GM23338 (cell line): ENCODE data around the gene JAK2. TPM values are rescaled to one million over a fixed set of nuclear protein-coding genes. Genes with fewer than 3 reads are reported as not detected.

Experiments used
- ATAC-seq: fragments of 200-7000 bp; cut with Tn5 transposase; 3 replicates; pipeline ENCODE4 v1.9.1; 2020
- DNase-seq: peaks from one replicate; pipeline ENCODE4 v3.0.0-alpha.2; 2015; ENCODE audit warnings: low spot score
- H2AFZ ChIP-seq: fragments of 200-600 bp; sonication (generic); 2 replicates; pipeline ENCODE4 v1.8.0; 2016; ENCODE audit warnings: antibody characterized with exemption, mild to moderate bottlenecking, moderate library complexity
- H3F3A ChIP-seq: fragments of 200-600 bp; sonication (generic); replicated peaks from 2 replicates; pipeline ENCODE4 v1.8.0; 2017; ENCODE audit warnings: antibody characterized with exemption, mixed run types, low read depth
- H3K27ac ChIP-seq: fragments of 200-600 bp; sonication (generic); 2 replicates; pipeline ENCODE4 v1.6.1; 2016; ENCODE audit warnings: low read depth
- H3K27me3 ChIP-seq: fragments of 200-600 bp; sonication (generic); 2 replicates; pipeline ENCODE4 v1.8.0; 2016; ENCODE audit warnings: mild to moderate bottlenecking, mixed run types, moderate library complexity; ENCODE audit not compliant: insufficient read depth
- H3K36me3 ChIP-seq: fragments of 200-600 bp; sonication (generic); 2 replicates; pipeline ENCODE4 v1.8.0; 2016; ENCODE audit warnings: mild to moderate bottlenecking; ENCODE audit not compliant: insufficient read depth
- H3K4me1 ChIP-seq: fragments of 200-600 bp; sonication (generic); 2 replicates; pipeline ENCODE4 v1.8.0; 2016; ENCODE audit warnings: mild to moderate bottlenecking, moderate library complexity; ENCODE audit not compliant: insufficient read depth
- H3K4me2 ChIP-seq: fragments of 200-600 bp; sonication (generic); 2 replicates; pipeline ENCODE4 v1.7.1; 2017; ENCODE audit warnings: mixed run types
- H3K4me3 ChIP-seq: fragments of 200-600 bp; sonication (generic); 2 replicates; pipeline ENCODE4 v1.6.1; 2016; ENCODE audit warnings: mixed run types
- H3K79me2 ChIP-seq: fragments of 200-600 bp; sonication (generic); replicated peaks from 2 replicates; pipeline ENCODE4 v1.8.0; 2017; ENCODE audit warnings: mild to moderate bottlenecking; ENCODE audit not compliant: insufficient read depth
- H3K9me2 ChIP-seq: fragments of 200-600 bp; sonication (generic); 2 replicates; pipeline ENCODE4 v1.8.0; 2017; ENCODE audit not compliant: insufficient read depth
- H4K20me1 ChIP-seq: fragments of 200-600 bp; sonication (generic); replicated peaks from 2 replicates; pipeline ENCODE4 v1.8.0; 2017; ENCODE audit warnings: mild to moderate bottlenecking; ENCODE audit not compliant: insufficient read depth
- H3K27ac Mint-ChIP-seq: 2 replicates; pipeline ENCODE4 v1.8.0; 2020; ENCODE audit warnings: inconsistent platforms, mild to moderate bottlenecking, moderate library complexity, mixed read lengths
- H3K27me3 Mint-ChIP-seq: 3 replicates; pipeline ENCODE4 v1.8.0; 2022; ENCODE audit warnings: low read depth, mild to moderate bottlenecking, moderate library complexity, mixed read lengths, inconsistent platforms; ENCODE audit not compliant: insufficient read depth, poor library complexity
- H3K36me3 Mint-ChIP-seq: 3 replicates; pipeline ENCODE4 v1.8.0; 2021; ENCODE audit warnings: low read depth, mild to moderate bottlenecking, inconsistent platforms, moderate library complexity, mixed read lengths
- H3K4me1 Mint-ChIP-seq: 3 replicates; pipeline ENCODE4 v1.8.0; 2020; ENCODE audit warnings: mild to moderate bottlenecking, inconsistent platforms, mixed read lengths
- H3K4me3 Mint-ChIP-seq: 3 replicates; pipeline ENCODE4 v1.8.0; 2021; ENCODE audit warnings: moderate library complexity, mild to moderate bottlenecking, inconsistent platforms, mixed read lengths
- H3K9me3 Mint-ChIP-seq: 3 replicates; pipeline ENCODE4 v1.8.0; 2020; ENCODE audit warnings: moderate library complexity, mild to moderate bottlenecking, inconsistent platforms, mixed read lengths
- CREB1 ChIP-seq: fragments of 250-450 bp; sonication (Bioruptor Pico); IDR thresholded peaks from 2 replicates; pipeline ENCODE4 v1.5.0; 2020; ENCODE audit warnings: low read depth, mild to moderate bottlenecking, moderate library complexity
- EZH2 ChIP-seq: fragments of 200-600 bp; sonication (generic); IDR thresholded peaks from one replicate; pipeline ENCODE4 v1.8.0; 2017; ENCODE audit warnings: antibody characterized with exemption, mild to moderate bottlenecking, low read depth; ENCODE audit not compliant: unreplicated experiment
- EZH2phosphoT487 ChIP-seq: fragments of 200-600 bp; sonication (generic); IDR thresholded peaks from one replicate; pipeline ENCODE4 v1.8.1; 2018; ENCODE audit warnings: antibody characterized with exemption; ENCODE audit not compliant: unreplicated experiment
- JUNB ChIP-seq: IDR thresholded peaks from one replicate; pipeline ENCODE4 v1.6.1; 2016; ENCODE audit warnings: antibody characterized with exemption; ENCODE audit not compliant: unreplicated experiment
- NANOG ChIP-seq: IDR thresholded peaks from 2 replicates; pipeline ENCODE4 v1.6.1; 2016; ENCODE audit warnings: antibody characterized with exemption, borderline replicate concordance
- POLR2AphosphoS5 ChIP-seq: IDR thresholded peaks from 2 replicates; pipeline ENCODE4 v1.6.1; 2016; ENCODE audit warnings: antibody characterized with exemption, low read depth
- STAT1 ChIP-seq: IDR thresholded peaks from one replicate; pipeline ENCODE4 v1.6.1; 2016; ENCODE audit warnings: antibody characterized with exemption; ENCODE audit not compliant: unreplicated experiment
- ZNF114 ChIP-seq: fragments of 250-450 bp; sonication (Bioruptor Pico); IDR thresholded peaks from 2 replicates; pipeline ENCODE4 v1.5.0; 2020; ENCODE audit warnings: mild to moderate bottlenecking, moderate library complexity
- ZNF331 ChIP-seq: fragments of 250-450 bp; sonication (Bioruptor Pico); IDR thresholded peaks from 2 replicates; pipeline ENCODE4 v1.5.0; 2020; ENCODE audit warnings: low read depth, mild to moderate bottlenecking, moderate library complexity
- polyA plus RNA-seq: library from polyadenylated mRNA; unstranded; fragments of >200 nt; fragmentation: Nextera tagmentation; extraction: Ambion mirVana; gene quantifications from 2 replicates; pipeline ENCODE4 v1.2.1, GENCODE V29; 2016
- total RNA-seq: library from RNA; depleted of rRNA; stranded (reverse); fragments of >200 nt; shearing (Covaris generic); gene quantifications from 2 replicates; pipeline ENCODE4 v1.2.3, GENCODE V29; 2014
- TF ChIP-seq, protein P1 (sequence below): IDR thresholded peaks from 2 replicates; pipeline ENCODE4 v1.6.1; 2016; ENCODE audit warnings: antibody characterized with exemption
- TF ChIP-seq, protein P2 (sequence below): IDR thresholded peaks from one replicate; pipeline ENCODE4 v1.6.1; 2018; ENCODE audit warnings: antibody characterized with exemption; ENCODE audit not compliant: unreplicated experiment
- TF ChIP-seq, protein P3 (sequence below): fragments of 250-450 bp; sonication (Bioruptor Pico); IDR thresholded peaks from 2 replicates; pipeline ENCODE4 v1.5.0; 2020; ENCODE audit warnings: mild to moderate bottlenecking, moderate library complexity
- TF ChIP-seq, protein P4 (sequence below), 2 experiments: fragments of 200-600 bp in 1 of 2; sonication (generic) in 1 of 2; conservative IDR thresholded peaks; 2 replicates each; pipeline versions ENCODE4 v1.5.1 to v1.6.1; 2016 to 2017; ENCODE audit warnings: antibody characterized with exemption in 2 of 2, low read depth in 2 of 2, mild to moderate bottlenecking in 2 of 2, moderate library complexity in 1 of 2

The JAK2 gene
- total and polyA plus RNA-seq, 2 experiments from 2014 or later, result 1.1 to 3.0 TPM

DNA sequence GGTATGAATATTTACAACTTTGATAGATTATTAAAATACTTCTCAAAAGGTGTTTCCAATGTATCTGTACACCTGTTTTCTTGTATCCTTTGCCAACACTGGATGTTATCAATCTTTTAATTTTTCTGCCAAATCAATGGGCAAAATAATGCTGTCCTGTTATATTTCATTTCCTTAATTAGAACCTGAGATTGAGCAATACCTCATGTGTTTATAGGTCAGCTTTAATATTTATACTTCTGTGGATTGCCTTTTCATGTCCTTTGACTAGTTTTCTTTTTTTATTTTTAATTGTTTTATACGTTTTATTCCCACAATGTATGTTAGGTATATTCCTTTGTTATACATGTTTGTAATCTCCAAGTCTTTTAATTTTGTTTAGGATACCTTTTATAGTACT lies 77.6 kb downstream of the JAK2 start:
- no peaks in the 10 kb centered on the region for H3K27me3 ChIP-seq
- H4K20me1 ChIP-seq, result no peaks in the 10 kb centered on the region
- Mint-ChIP-seq H3K36me3 (no peaks in the 10 kb centered on the region), H3K4me3 (no peak overlapping the region), H3K27ac (no peak overlapping the region), H3K27me3 (no peaks in the 10 kb centered on the region), H3K9me3 (no peaks in the 10 kb centered on the region), H3K4me1 (no peaks in the 10 kb centered on the region)
- no peak overlapping the region for H3K4me3 ChIP-seq
- no peaks in the 10 kb centered on the region for H3K79me2 ChIP-seq
- ATAC-seq (no peak), DNase-seq (no peak)
- H3K27ac ChIP-seq, result no peak overlapping the region
- TF ChIP-seq STAT1 (no peak), ZNF331 (CRISPR knock-in tag) (no peak), EZH2 (no peak), EZH2phosphoT487 (no peak), JUNB (no peak), CREB1 (no peak), POLR2AphosphoS5 (no peak), ZNF114 (CRISPR knock-in tag) (no peak), NANOG (no peak)
- TF ChIP-seq, protein P1, sequence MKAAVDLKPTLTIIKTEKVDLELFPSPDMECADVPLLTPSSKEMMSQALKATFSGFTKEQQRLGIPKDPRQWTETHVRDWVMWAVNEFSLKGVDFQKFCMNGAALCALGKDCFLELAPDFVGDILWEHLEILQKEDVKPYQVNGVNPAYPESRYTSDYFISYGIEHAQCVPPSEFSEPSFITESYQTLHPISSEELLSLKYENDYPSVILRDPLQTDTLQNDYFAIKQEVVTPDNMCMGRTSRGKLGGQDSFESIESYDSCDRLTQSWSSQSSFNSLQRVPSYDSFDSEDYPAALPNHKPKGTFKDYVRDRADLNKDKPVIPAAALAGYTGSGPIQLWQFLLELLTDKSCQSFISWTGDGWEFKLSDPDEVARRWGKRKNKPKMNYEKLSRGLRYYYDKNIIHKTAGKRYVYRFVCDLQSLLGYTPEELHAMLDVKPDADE, result no peak
- TF ChIP-seq, protein P2, sequence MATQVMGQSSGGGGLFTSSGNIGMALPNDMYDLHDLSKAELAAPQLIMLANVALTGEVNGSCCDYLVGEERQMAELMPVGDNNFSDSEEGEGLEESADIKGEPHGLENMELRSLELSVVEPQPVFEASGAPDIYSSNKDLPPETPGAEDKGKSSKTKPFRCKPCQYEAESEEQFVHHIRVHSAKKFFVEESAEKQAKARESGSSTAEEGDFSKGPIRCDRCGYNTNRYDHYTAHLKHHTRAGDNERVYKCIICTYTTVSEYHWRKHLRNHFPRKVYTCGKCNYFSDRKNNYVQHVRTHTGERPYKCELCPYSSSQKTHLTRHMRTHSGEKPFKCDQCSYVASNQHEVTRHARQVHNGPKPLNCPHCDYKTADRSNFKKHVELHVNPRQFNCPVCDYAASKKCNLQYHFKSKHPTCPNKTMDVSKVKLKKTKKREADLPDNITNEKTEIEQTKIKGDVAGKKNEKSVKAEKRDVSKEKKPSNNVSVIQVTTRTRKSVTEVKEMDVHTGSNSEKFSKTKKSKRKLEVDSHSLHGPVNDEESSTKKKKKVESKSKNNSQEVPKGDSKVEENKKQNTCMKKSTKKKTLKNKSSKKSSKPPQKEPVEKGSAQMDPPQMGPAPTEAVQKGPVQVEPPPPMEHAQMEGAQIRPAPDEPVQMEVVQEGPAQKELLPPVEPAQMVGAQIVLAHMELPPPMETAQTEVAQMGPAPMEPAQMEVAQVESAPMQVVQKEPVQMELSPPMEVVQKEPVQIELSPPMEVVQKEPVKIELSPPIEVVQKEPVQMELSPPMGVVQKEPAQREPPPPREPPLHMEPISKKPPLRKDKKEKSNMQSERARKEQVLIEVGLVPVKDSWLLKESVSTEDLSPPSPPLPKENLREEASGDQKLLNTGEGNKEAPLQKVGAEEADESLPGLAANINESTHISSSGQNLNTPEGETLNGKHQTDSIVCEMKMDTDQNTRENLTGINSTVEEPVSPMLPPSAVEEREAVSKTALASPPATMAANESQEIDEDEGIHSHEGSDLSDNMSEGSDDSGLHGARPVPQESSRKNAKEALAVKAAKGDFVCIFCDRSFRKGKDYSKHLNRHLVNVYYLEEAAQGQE, result no peak
- TF ChIP-seq, protein P3, sequence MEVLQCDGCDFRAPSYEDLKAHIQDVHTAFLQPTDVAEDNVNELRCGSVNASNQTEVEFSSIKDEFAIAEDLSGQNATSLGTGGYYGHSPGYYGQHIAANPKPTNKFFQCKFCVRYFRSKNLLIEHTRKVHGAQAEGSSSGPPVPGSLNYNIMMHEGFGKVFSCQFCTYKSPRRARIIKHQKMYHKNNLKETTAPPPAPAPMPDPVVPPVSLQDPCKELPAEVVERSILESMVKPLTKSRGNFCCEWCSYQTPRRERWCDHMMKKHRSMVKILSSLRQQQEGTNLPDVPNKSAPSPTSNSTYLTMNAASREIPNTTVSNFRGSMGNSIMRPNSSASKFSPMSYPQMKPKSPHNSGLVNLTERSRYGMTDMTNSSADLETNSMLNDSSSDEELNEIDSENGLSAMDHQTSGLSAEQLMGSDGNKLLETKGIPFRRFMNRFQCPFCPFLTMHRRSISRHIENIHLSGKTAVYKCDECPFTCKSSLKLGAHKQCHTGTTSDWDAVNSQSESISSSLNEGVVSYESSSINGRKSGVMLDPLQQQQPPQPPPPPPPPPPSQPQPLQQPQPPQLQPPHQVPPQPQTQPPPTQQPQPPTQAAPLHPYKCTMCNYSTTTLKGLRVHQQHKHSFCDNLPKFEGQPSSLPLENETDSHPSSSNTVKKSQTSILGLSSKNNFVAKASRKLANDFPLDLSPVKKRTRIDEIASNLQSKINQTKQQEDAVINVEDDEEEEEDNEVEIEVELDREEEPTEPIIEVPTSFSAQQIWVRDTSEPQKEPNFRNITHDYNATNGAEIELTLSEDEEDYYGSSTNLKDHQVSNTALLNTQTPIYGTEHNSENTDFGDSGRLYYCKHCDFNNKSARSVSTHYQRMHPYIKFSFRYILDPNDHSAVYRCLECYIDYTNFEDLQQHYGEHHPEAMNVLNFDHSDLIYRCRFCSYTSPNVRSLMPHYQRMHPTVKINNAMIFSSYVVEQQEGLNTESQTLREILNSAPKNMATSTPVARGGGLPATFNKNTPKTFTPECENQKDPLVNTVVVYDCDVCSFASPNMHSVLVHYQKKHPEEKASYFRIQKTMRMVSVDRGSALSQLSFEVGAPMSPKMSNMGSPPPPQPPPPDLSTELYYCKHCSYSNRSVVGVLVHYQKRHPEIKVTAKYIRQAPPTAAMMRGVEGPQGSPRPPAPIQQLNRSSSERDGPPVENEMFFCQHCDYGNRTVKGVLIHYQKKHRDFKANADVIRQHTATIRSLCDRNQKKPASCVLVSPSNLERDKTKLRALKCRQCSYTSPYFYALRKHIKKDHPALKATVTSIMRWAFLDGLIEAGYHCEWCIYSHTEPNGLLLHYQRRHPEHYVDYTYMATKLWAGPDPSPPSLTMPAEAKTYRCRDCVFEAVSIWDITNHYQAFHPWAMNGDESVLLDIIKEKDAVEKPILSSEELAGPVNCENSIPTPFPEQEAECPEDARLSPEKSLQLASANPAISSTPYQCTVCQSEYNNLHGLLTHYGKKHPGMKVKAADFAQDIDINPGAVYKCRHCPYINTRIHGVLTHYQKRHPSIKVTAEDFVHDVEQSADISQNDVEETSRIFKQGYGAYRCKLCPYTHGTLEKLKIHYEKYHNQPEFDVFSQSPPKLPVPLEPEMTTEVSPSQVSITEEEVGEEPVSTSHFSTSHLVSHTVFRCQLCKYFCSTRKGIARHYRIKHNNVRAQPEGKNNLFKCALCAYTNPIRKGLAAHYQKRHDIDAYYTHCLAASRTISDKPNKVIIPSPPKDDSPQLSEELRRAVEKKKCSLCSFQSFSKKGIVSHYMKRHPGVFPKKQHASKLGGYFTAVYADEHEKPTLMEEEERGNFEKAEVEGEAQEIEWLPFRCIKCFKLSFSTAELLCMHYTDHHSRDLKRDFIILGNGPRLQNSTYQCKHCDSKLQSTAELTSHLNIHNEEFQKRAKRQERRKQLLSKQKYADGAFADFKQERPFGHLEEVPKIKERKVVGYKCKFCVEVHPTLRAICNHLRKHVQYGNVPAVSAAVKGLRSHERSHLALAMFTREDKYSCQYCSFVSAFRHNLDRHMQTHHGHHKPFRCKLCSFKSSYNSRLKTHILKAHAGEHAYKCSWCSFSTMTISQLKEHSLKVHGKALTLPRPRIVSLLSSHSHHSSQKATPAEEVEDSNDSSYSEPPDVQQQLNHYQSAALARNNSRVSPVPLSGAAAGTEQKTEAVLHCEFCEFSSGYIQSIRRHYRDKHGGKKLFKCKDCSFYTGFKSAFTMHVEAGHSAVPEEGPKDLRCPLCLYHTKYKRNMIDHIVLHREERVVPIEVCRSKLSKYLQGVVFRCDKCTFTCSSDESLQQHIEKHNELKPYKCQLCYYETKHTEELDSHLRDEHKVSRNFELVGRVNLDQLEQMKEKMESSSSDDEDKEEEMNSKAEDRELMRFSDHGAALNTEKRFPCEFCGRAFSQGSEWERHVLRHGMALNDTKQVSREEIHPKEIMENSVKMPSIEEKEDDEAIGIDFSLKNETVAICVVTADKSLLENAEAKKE (CRISPR knock-in tag), result no peak
- TF ChIP-seq, protein P4, sequence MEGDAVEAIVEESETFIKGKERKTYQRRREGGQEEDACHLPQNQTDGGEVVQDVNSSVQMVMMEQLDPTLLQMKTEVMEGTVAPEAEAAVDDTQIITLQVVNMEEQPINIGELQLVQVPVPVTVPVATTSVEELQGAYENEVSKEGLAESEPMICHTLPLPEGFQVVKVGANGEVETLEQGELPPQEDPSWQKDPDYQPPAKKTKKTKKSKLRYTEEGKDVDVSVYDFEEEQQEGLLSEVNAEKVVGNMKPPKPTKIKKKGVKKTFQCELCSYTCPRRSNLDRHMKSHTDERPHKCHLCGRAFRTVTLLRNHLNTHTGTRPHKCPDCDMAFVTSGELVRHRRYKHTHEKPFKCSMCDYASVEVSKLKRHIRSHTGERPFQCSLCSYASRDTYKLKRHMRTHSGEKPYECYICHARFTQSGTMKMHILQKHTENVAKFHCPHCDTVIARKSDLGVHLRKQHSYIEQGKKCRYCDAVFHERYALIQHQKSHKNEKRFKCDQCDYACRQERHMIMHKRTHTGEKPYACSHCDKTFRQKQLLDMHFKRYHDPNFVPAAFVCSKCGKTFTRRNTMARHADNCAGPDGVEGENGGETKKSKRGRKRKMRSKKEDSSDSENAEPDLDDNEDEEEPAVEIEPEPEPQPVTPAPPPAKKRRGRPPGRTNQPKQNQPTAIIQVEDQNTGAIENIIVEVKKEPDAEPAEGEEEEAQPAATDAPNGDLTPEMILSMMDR (conservative IDR thresholded peaks at IDR 0.05; ENCODE audit: low read depth in 2 of 2), result no peak
- H3F3A ChIP-seq, result no peaks in the 10 kb centered on the region
- H3K4me2 ChIP-seq, result no peak overlapping the region
- H3K4me1 ChIP-seq, result no peaks in the 10 kb centered on the region
- H3K9me2 ChIP-seq, result no peaks in the 10 kb centered on the region
- H3K36me3 ChIP-seq, result no peaks in the 10 kb centered on the region
- no peak overlapping the region for H2AFZ ChIP-seq
